Fibroblast of skin of abdomen (primary cell): Measurements from ENCODE around the gene MYH1. TPM values are rescaled to one million over a fixed set of nuclear protein-coding genes. Genes with fewer than 3 reads are reported as not detected.
"Not testable (repeated sequence)": the region's sequence is repeated elsewhere in the genome, so short reads cannot be mapped to it uniquely, and the experiment has no call there.

Experiments used
- DNase-seq: peaks from one replicate; pipeline ENCODE4 v3.0.0-alpha.2; 2013
- polyA plus RNA-seq, 2 experiments: library from polyadenylated mRNA; unstranded; fragments of 120-200 nt; gene quantifications; one replicate each; pipeline ENCODE4 v1.2.1, GENCODE V29; 2013; ENCODE audit not compliant: insufficient read length in 2 of 2

The MYH1 gene
- polyA plus RNA-seq (2013, experiment 1 of 2; ENCODE audit: insufficient read length), result 0.03 TPM
- polyA plus RNA-seq (2013, experiment 2 of 2; ENCODE audit: insufficient read length), result 0.05 TPM

DNA sequence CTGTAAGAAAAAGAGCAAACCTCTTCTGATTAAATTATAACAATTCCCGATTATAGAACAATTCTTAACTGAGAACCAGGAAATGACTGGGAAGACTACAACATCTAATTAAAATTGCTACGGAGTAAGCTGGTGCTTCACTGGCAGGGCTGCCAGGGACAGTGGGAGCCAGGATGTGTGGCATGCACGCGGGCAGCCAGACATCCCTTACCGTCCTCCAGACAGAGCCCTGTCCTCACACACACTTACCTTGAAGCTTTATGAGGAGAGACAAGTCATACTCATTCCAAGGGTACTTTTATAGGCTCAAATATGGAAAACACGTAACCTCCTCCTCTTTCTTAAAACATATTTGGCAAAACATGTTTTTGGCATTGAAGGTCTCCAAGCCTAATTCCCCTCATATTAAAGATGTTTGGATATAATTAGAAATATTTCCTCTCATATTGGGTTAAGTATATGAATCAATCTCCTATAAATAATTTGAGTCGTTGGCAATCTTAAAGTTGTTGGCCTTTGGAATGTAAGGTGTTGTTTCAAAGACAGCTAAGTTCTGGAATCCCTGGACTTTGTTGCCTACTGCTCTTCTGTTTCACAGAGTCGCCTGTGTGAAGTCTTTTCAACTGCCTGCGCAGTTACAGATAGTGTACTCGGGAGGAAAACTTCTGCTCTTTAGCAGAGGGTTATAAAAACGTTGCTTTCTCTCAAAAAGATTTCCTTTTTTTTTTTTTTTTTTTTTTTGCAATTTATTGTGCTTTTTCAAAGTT, at the start of gene MYH1:
MYH1 (minus strand) TSS at position 272 of the 767 bp plus-strand sequence. CDS start 1,900 bp downstream, outside the sequence.
- DNase-seq, result no peak

DNA sequence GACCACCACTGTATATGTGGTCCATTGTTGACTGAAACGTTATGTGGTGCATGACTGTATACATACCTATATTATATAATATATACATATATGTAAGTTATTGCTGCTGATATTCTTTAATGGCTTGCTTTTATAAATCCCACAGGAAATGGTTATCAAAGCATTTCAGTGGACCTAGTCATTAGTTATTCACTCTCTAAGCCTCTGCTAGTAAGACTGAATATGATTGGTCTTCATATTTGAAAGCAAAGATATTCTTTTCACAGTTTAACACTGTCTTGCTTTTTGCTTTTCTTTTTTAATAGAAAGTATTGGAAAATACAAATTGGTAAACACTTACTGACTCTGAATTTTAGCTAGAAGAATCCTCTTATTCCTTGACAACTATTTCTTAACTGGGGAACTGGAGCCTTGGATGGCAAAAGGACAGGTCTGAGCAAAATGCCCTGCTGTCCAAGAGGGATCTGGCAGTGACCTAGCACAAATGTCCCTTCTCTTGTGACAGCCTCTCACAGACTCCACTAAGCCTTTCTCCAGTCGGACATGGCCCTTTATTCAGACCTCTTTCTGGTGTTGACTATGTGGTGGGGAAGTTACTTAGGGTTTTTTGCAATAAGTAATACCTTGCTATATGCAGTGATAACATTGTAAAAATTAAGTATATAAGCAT, 45.8 kb upstream of the MYH1 start:
- DNase-seq, result no peak

GRCh38 chr17:10558049-10558448, 39.7 kb upstream of the MYH1 start:
- no peak for DNase-seq

GRCh38 chr17:10557422-10557821, 39.1 kb upstream of the MYH1 start:
- DNase-seq, result peak; percentile 45

DNA sequence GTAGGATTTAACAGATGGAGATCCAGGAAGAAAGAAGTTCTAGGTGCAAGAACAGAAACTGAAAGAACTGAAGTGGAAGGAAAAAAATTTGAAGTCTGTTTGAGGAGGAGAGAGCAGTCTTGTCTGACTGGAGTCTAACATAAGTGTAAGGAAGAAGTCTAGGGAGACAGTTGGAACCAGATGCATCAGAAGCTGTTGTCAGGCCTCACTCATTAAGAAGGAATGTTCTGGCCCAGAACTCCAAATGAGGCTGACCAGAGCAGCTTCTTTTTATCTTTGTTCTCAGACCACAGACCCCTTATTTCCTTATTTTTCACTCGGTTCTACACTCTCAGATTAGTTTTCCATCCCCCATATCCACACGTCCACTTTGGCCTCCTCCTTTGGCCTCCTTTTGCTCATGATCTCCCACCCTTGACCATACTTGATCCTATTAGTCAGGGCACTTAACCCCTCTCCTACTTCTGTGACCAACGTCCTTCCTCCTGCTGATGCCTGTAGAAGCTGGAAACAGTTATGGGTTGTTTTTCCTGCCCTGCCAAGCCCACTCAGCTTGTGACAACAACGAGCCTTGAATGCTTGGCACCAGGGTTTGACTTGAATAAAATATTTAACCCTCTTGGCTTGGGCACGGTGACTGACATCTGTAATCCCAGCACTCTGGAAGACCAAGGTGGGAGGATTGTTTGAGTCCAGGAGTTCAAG, 38.1 kb upstream of the MYH1 start:
- peak; percentile 34 for DNase-seq

GRCh38 chr17:10550014-10550413, 31.7 kb upstream of the MYH1 start:
- DNase-seq, result no peak

- no peak for DNase-seq
Measured at GRCh38 chr17:10549096-10549842, 30.9 kb upstream of the MYH1 start, which contains the start of gene MYH2. MYH2 (minus strand) TSS chr17:10549658; CDS start chr17:10547920, 1,738 bp downstream.

GRCh38 chr17:10547351-10547750, 29.0 kb upstream of the MYH1 start:
- DNase-seq, result no peak

GRCh38 chr17:10543486-10543885, 25.1 kb upstream of the MYH1 start:
- peak; percentile 70 for DNase-seq

- not testable (repeated sequence) for DNase-seq
Measured at GRCh38 chr17:10541179-10541578, 22.8 kb upstream of the MYH1 start.

GRCh38 chr17:10532026-10532425, 13.7 kb upstream of the MYH1 start:
- no peak for DNase-seq

DNA sequence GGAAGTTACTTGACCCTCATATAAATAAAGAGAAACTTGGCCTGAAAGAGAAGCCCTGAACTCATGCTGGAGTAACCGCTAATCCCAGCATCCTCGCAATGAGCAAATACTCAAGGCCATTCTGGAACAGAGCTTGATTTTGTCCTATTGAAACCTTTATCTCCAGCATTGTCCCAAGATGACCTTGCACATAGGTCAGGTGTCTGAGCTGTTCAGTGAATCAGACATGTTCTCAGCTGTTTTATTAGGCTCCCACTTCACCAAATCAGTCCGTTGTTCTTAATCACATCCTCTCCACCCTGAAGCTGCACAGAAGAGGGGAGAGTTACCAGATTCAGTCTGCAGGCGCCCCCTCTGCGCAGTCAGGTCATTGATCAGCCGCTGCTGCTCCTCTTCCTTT, 9.1 kb upstream of the MYH1 start:
- no peak for DNase-seq

DNA sequence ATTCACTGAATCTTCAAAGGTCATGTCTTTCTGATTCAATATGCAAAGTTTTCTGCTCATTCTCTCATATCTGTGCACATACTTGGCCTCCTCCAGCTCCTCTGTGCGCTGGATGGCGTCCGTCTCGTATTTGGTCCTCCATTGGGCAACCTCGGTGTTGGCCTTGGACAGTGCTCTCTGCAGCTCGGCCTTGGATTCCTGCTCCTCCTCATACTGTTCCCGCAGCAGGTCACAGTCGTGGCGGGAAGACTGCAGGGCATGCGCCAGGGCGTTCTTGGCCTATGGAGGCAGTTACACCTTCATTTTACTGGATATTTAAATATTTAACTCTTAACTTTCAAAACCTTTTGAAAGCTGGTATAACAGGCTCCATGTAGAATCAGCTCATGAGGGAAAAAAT, 8.2 kb upstream of the MYH1 start:
- DNase-seq, result no peak

- DNase-seq, result no peak
Measured at GRCh38 chr17:10523064-10523463, 4.7 kb upstream of the MYH1 start.

- no peak for DNase-seq
Measured at GRCh38 chr17:10521949-10522348, 3.6 kb upstream of the MYH1 start.

DNA sequence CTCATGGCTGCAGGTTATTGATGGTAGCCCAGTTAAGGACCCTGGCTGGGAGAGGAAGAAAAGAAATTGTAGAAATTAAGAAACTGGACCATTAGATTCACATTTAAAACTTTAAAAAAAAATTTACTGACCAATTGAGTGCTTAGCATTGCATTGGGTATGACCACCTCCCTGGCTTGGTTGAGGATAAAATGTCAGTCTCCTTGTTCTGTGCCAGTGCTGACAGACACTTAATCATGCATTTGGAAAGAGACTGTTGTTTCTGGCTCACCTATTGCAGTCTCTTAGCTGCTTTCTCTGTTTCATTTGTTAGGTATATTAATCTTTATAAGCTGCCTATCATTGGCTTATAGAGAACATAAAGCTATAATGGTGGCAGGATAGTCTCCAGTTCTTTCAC, 1.7 kb downstream of the MYH1 start:
- no peak for DNase-seq

DNA sequence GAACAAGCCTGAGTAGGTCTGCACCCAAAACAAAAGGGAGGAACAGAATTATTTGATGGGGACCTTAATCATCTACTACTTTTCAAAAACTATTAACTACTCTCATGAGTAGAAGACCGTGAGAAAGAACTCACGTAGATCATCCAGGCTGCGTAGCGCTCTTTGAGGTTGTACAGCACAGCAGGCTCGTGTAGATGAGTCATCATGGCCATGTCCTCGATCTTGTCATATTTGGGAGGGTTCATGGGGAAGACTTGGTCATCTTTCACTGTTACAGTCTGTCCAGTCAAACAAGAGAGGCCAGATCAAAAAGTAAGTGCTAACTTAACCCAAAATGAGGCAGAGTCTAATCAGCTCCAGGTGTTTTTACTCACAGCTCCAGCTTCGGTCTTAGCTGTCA, 2.3 kb downstream of the MYH1 start:
- no peak for DNase-seq

- DNase-seq, result peak; percentile 20
Measured at GRCh38 chr17:10513299-10514067, 4.9 kb downstream of the MYH1 start.

DNA sequence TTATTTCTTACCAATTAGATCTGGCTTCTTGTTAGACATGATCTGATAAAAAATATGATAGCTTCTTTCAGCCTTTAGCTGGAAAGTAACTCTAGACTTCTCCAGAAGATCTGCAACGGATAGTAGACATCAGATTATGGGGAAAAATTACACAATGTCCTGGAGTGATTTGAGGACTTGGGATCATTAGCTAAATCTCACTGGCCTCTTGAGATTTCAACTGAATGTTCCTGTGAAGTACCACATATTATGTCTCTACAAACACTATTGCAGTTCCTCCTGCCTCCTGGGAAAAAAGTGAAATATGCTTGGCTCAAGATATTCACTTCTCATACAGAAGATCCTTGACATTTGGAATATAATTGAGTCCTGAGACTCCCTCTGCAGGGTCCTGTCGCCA, 5.5 kb downstream of the MYH1 start:
- no peak for DNase-seq

DNA sequence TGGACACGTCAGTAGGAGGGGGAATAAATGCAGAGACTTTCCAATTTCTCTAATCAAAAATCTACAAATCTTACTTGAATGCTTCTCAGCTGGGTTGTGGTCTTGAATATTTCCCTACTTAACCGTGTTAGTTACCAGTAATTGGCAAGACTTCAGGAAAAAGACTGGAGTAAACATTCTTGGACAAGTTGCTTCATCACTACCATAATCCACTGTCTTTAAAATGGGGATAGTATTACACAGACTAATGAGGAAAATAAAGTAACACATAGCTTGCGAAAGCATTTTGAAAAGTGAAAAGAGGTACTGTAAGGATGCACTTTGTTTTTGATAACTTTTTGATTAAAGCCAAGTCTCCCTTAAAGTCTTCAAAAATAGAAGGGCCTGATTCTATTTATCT, 18.4 kb downstream of the MYH1 start:
- DNase-seq, result no peak

- no peak for DNase-seq
Measured at GRCh38 chr17:10492004-10492403, 26.3 kb downstream of the MYH1 start.

DNA sequence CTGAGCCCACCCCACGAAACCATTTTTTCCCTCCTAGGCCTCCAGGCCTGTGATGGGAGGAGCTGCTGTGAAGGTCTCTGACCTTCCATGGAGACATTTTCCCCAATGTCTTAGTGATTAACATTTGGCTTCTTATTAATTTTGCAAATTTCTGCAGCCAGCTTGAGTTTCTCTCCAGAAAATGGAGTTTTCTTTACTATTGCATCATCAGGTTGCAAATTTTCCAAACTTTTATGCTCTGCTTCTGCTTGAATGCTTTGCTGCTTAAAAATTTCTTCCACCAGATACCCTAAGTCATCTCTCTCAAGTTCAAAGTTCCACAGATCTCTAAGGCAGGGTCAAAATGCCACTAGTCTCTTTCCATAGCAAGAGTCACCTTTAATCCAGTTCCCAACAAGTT, 36.1 kb downstream of the MYH1 start:
- DNase-seq, result no peak
